Measurements from ENCODE around the gene CBX6.

CBX6 gene

GRCh38 chr22:38823076-38823475, 48.9 kb downstream of the CBX6 start:
- in situ Hi-C loops (cut with HindIII; ENCODE audit: low sequenced_read_pairs): no loop called here

- in situ Hi-C loops (cut with HindIII; ENCODE audit: low sequenced_read_pairs): no loop called here
Measured at GRCh38 chr22:38820020-38820419, 52.0 kb downstream of the CBX6 start.

- in situ Hi-C loops (cut with HindIII; ENCODE audit: low sequenced_read_pairs): no loop called here
Measured at GRCh38 chr22:38819387-38819940, 52.6 kb downstream of the CBX6 start.

DNA sequence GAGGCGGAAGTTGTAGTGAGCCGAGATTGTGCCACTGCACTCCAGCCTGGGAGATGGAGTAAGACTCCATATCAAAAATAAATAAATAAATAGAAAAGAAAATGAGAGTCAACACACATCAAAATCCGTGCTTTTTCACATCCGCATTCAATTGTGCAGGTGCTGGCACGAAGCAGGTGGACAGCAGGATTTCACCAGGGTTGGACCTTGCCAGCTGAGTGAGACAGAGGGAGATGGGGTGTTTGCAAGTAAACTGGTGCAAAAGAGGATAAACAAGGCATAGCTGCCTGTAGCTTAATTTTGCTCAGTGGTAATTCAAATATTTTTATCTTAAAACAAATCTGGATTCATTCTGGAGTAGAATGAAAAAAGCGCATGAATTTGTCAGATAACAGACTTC, 54.8 kb downstream of the CBX6 start:
- in situ Hi-C loops (cut with HindIII; ENCODE audit: low sequenced_read_pairs): no loop called here

DNA sequence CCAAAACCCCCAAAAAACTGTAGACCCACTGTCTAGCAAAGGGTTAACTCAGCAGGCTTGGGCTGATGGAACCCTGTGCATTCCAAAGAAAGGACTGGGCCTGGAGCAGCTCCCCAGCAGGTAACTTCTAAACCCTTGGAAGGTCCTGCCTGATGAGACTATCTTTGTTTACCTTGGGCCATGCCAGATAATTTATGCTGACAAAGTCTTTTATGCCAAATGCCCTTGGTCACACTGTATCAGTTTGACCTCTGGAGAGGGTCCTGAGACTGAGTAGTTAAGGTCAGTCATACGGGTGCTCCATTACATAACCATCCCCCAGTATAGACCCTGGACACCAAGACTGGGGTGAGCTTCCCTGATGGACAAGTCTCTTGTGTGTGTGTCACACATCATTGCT, 56.2 kb downstream of the CBX6 start:
- in situ Hi-C loops (cut with HindIII; ENCODE audit: low sequenced_read_pairs): no loop called here
